OCI-LY1 (cell line): Measurements from ENCODE around the gene PTPRD.

ENCODE experiments used
- EZH2 ChIP-seq: fragments of 200-600 bp; sonication (generic), shearing (Covaris generic); IDR thresholded peaks from 2 replicates; pipeline ENCODE4 v1.8.0; 2017; ENCODE audit warnings: borderline replicate concordance, mixed run types, mild to moderate bottlenecking, antibody characterized with exemption, low read length, moderate library complexity, mixed read lengths
- TF ChIP-seq, protein P1 (sequence below): fragments of 200-600 bp; sonication (generic), shearing (Covaris generic); IDR thresholded peaks from 2 replicates; pipeline ENCODE4 v1.5.1; 2017; ENCODE audit warnings: mild to moderate bottlenecking, antibody characterized with exemption, low read length, moderate library complexity, mixed read lengths

DNA sequence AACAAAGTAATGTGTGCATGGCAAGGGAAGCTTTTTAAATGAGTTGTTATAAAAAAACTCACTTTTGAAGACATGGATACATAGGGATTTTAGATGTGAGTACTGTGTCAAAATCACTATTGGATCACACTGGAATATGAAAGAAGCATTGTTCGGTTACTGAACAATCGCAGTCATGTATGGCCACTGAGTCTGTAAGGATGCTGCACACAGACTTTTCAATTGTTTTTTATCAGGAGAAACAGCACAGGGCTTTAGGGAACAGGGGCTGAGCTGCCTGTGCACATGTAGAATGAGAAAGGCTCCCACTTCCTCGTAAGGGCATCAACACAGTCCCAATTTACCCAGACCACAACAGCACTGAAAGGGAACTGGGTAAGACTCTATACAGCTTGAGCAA lies 1479.3 kb downstream of the PTPRD start:
- TF ChIP-seq, protein P1, sequence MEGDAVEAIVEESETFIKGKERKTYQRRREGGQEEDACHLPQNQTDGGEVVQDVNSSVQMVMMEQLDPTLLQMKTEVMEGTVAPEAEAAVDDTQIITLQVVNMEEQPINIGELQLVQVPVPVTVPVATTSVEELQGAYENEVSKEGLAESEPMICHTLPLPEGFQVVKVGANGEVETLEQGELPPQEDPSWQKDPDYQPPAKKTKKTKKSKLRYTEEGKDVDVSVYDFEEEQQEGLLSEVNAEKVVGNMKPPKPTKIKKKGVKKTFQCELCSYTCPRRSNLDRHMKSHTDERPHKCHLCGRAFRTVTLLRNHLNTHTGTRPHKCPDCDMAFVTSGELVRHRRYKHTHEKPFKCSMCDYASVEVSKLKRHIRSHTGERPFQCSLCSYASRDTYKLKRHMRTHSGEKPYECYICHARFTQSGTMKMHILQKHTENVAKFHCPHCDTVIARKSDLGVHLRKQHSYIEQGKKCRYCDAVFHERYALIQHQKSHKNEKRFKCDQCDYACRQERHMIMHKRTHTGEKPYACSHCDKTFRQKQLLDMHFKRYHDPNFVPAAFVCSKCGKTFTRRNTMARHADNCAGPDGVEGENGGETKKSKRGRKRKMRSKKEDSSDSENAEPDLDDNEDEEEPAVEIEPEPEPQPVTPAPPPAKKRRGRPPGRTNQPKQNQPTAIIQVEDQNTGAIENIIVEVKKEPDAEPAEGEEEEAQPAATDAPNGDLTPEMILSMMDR: no peak
- no peak for TF ChIP-seq EZH2
